OCI-LY1 (cell line): ENCODE results near the gene DLX3.

ENCODE experiments used
- CTCF ChIP-seq: fragments of 200-600 bp; sonication (generic), shearing (Covaris generic); IDR thresholded peaks from 2 replicates; pipeline ENCODE4 v1.5.1; 2017; ENCODE audit warnings: mild to moderate bottlenecking, antibody characterized with exemption, low read length, moderate library complexity, mixed read lengths
- EZH2 ChIP-seq: fragments of 200-600 bp; sonication (generic), shearing (Covaris generic); IDR thresholded peaks from 2 replicates; pipeline ENCODE4 v1.8.0; 2017; ENCODE audit warnings: borderline replicate concordance, mixed run types, mild to moderate bottlenecking, antibody characterized with exemption, low read length, moderate library complexity, mixed read lengths

- TF ChIP-seq CTCF (no peak), EZH2 (no peak)
Observed at GRCh38 chr17:50043290-50044148, 48.5 kb upstream of the DLX3 start.
